22Rv1 (cell line): ENCODE data around the gene MFAP2.
"Not testable (repeated sequence)": the region's sequence is repeated elsewhere in the genome, so short reads cannot be mapped to it uniquely, and the experiment has no call there.

ENCODE experiments used
- H3K27ac ChIP-seq: fragments of 450-650 bp; 2 replicates; pipeline ENCODE4 v1.5.1; 2017
- ZFX ChIP-seq: fragments of 450-650 bp; IDR thresholded peaks from 2 replicates; pipeline ENCODE4 v1.6.1; 2017; ENCODE audit warnings: antibody characterized with exemption, borderline replicate concordance
- TF ChIP-seq, protein P1 (sequence below): fragments of 450-650 bp; IDR thresholded peaks from 2 replicates; pipeline ENCODE4 v1.5.1; 2017; ENCODE audit warnings: mild to moderate bottlenecking

The MFAP2 gene

GRCh38 chr1:16968372-16968771 is 12.0 kb downstream of the MFAP2 start:
- no peak for TF ChIP-seq ZFX
- TF ChIP-seq, protein P1, sequence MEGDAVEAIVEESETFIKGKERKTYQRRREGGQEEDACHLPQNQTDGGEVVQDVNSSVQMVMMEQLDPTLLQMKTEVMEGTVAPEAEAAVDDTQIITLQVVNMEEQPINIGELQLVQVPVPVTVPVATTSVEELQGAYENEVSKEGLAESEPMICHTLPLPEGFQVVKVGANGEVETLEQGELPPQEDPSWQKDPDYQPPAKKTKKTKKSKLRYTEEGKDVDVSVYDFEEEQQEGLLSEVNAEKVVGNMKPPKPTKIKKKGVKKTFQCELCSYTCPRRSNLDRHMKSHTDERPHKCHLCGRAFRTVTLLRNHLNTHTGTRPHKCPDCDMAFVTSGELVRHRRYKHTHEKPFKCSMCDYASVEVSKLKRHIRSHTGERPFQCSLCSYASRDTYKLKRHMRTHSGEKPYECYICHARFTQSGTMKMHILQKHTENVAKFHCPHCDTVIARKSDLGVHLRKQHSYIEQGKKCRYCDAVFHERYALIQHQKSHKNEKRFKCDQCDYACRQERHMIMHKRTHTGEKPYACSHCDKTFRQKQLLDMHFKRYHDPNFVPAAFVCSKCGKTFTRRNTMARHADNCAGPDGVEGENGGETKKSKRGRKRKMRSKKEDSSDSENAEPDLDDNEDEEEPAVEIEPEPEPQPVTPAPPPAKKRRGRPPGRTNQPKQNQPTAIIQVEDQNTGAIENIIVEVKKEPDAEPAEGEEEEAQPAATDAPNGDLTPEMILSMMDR, result no peak
- H3K27ac ChIP-seq, result no peak overlapping the region

DNA sequence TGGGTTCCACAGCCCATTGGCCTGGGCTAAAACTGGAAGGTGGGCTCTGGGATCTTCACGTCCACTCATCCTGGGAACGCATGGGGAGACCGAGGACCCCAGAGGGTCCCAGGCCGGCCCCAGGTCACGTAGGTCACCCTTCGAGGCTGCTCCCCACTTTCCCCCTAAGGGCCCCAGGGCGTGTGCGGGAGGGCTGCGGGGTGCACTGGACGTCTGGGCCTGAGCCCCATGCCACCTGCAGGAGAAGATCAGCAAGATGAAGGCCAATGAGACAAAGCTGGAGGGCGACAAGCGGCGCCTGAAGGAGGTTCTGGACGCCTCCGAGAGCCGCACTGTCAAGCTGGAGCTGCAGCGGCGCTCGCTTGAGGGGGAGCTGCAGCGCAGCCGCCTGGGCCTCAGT is 12.5 kb downstream of the MFAP2 start:
- TF ChIP-seq, protein P1, result no peak
- no peak for TF ChIP-seq ZFX
- H3K27ac ChIP-seq, result no peak overlapping the region

DNA sequence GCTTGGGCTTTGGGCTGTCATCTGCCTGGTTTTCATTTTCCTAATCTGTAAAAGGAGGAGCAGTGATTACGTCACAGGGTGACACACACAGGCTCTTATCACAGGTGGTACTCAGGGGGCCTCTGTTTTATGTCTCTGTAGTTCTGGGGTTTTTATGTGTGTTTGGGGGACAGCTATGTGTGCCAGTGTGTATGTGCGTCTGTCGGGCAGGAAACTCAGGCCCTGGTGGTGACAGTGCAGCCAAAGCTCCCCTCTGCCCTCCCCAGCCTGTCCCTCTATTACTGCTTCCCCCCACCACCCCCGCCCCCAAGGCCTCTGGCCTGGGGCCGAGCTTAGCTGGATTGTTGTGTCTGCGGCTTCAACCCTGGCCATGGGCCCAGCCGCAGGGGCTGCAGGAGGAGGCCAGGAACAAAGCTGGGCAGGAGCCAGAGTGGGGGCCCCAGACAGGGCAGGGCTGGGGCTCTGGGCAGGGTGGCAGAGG is 13.3 kb downstream of the MFAP2 start:
- no peak for TF ChIP-seq ZFX
- TF ChIP-seq, protein P1, result no peak
- H3K27ac ChIP-seq, result no peak overlapping the region

DNA sequence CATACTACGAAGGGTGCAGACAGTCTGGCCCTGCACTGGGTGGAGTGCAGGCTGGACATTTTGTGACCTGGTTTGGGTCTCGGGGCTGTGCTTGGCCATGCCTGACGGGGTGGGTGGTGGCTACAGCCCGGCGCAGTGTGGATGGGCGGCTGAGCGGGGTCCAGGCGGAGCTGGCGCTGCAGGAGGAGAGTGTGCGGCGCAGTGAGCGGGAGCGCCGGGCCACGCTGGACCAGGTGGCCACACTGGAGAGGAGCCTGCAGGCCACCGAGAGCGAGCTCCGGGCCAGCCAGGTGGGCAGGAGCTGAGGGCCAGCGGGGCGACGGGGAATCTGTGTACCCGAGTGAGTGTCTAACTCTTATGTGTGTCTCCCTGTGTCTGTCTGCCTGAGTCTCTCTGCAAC is 14.1 kb downstream of the MFAP2 start:
- no peak for TF ChIP-seq ZFX
- no peak overlapping the region for H3K27ac ChIP-seq

GRCh38 chr1:16965486-16966067 is 14.8 kb downstream of the MFAP2 start:
- H3K27ac ChIP-seq, result no peak overlapping the region
- TF ChIP-seq, protein P1, result no peak
- no peak for TF ChIP-seq ZFX

GRCh38 chr1:16964169-16964568 is 16.3 kb downstream of the MFAP2 start:
- not testable (repeated sequence) for H3K27ac ChIP-seq

GRCh38 chr1:16961297-16962133 is 18.9 kb downstream of the MFAP2 start:
- peak overlapping the region; percentile 71 for H3K27ac ChIP-seq
- TF ChIP-seq, protein P1, result no peak
- TF ChIP-seq ZFX, result no peak

DNA sequence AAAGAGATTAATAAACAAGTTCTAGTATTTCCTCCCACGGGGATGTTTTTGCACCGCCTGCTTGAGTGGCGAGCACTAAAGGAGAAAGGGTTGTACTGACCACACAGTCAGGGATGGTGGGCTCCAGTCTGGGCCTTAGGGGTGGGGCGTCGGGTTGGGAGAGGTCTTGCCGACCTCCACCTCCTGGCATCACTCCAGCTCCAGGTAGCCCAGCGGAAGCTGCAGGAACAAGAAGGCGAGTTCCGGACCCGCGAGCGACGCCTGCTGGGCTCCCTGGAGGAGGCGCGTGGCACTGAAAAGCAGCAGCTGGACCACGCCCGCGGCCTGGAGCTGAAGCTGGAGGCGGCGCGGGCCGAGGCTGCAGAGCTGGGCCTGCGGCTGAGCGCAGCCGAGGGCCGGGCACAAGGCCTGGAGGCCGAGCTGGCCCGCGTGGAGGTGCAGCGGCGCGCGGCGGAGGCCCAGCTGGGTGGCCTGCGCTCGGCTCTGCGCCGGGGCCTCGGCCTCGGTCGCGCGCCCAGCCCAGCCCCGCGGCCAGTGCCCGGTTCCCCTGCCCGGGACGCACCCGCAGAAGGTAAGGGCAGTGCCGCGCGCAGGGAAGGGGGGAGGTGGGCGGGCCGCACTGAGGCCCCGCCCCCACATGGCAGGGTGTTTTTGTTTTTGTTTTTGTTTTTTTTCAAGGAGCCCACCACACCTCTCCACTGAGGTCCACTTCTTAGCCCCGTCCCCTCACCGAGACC is 19.7 kb downstream of the MFAP2 start:
- H3K27ac ChIP-seq, result peak overlapping the region; percentile 71
- TF ChIP-seq, protein P1, result peak; percentile 92
- no peak for TF ChIP-seq ZFX
